Keratinocyte (primary cell): ENCODE measurements around the gene PRR20G. TPM values are rescaled to one million over a fixed set of nuclear protein-coding genes. Genes with fewer than 3 reads are reported as not detected.

Source experiments
- DNase-seq: peaks from one replicate; pipeline ENCODE4 v3.0.0-alpha.2; 2011; ENCODE audit warnings: low read depth, missing footprints, low spot score
- FAIRE-seq: peaks from 2 replicates; lab custom pipeline; 2011; peaks lifted over from hg19 to GRCh38; lab: Jason Lieb, UNC
- H2AFZ ChIP-seq: 2 replicates; pipeline ENCODE4 v1.6.0; 2012; ENCODE audit warnings: low read length, control low read depth, inconsistent platforms; ENCODE audit not compliant: control insufficient read depth
- H3K27ac ChIP-seq: 2 replicates; pipeline ENCODE4 v1.5.1; 2011; ENCODE audit warnings: low read length; ENCODE audit not compliant: control insufficient read depth, insufficient read depth
- H3K27me3 ChIP-seq: 3 replicates; pipeline ENCODE4 v1.6.0; 2011; ENCODE audit warnings: low read length; ENCODE audit not compliant: control insufficient read depth, insufficient read depth; ENCODE audit errors: extremely low read depth
- H3K36me3 ChIP-seq, 2 experiments: 2 replicates in 1 of 2; 3 replicates in 1 of 2; pipeline ENCODE4 v1.5.1; 2011; ENCODE audit warnings: low read length in 2 of 2, mild to moderate bottlenecking in 1 of 2; ENCODE audit not compliant: control insufficient read depth in 2 of 2, insufficient read depth in 2 of 2; ENCODE audit errors: extremely low read depth in 1 of 2
- H3K4me1 ChIP-seq: 3 replicates; pipeline ENCODE4 v1.5.1; 2011; ENCODE audit warnings: low read length; ENCODE audit not compliant: control insufficient read depth, insufficient read depth; ENCODE audit errors: extremely low read depth
- H3K4me2 ChIP-seq: 3 replicates; pipeline ENCODE4 v1.6.0; 2011; ENCODE audit warnings: low read depth, low read length; ENCODE audit not compliant: control insufficient read depth, insufficient read depth; ENCODE audit errors: extremely low read depth
- H3K4me3 ChIP-seq, 3 experiments: fragments of 200-600 bp in 1 of 3; sonication (generic) in 1 of 3; 2 replicates in 2 of 3; 3 replicates in 1 of 3; pipeline ENCODE4 v1.5.1; 2011 to 2016; ENCODE audit warnings: low read length in 3 of 3, mild to moderate bottlenecking in 3 of 3, control low read depth in 2 of 3, inconsistent platforms in 1 of 3, low read depth in 1 of 3, mixed read lengths in 1 of 3, mixed run types in 1 of 3, moderate library complexity in 1 of 3; ENCODE audit not compliant: control insufficient read depth in 2 of 3, insufficient read depth in 2 of 3; ENCODE audit errors: extremely low read depth in 1 of 3
- H3K79me2 ChIP-seq: 2 replicates; pipeline ENCODE4 v1.6.0; 2012; ENCODE audit warnings: low read length; ENCODE audit not compliant: control insufficient read depth, insufficient read depth
- H3K9ac ChIP-seq: 3 replicates; pipeline ENCODE4 v1.6.0; 2011; ENCODE audit warnings: low read length; ENCODE audit not compliant: control insufficient read depth, insufficient read depth; ENCODE audit errors: extremely low read depth
- H3K9me1 ChIP-seq: 3 replicates; pipeline ENCODE4 v1.6.0; 2011; ENCODE audit warnings: low read length; ENCODE audit not compliant: control insufficient read depth, insufficient read depth; ENCODE audit errors: extremely low read depth
- H3K9me3 ChIP-seq: 2 replicates; pipeline ENCODE4 v1.5.1; 2012; ENCODE audit warnings: low read depth, low read length; ENCODE audit not compliant: control insufficient read depth
- H4K20me1 ChIP-seq: 3 replicates; pipeline ENCODE4 v1.6.0; 2011; ENCODE audit warnings: low read length; ENCODE audit not compliant: control insufficient read depth, insufficient read depth; ENCODE audit errors: extremely low read depth
- CTCF ChIP-seq, 3 experiments: IDR thresholded peaks in 1 of 3; conservative IDR thresholded peaks in 1 of 3; optimal IDR thresholded peaks in 1 of 3; 2 replicates in 2 of 3; 3 replicates in 1 of 3; pipeline versions ENCODE3 to v1.5.1; 2011; ENCODE audit warnings: low read length in 3 of 3, mild to moderate bottlenecking in 3 of 3, moderate library complexity in 2 of 3, control low read depth in 1 of 3, inconsistent platforms in 1 of 3; ENCODE audit not compliant: insufficient read depth in 2 of 3; ENCODE audit errors: extremely low read depth in 1 of 3
- EZH2 ChIP-seq: IDR thresholded peaks from one replicate; pipeline ENCODE4 v1.6.1; 2012; ENCODE audit warnings: inconsistent platforms, mild to moderate bottlenecking, low read length, moderate library complexity
- dilution Hi-C: fragments of 300-500 bp; cut with MboI; formaldehyde crosslinking; loops from one replicate; pipeline ENCODE4 v1.7.0; 2020; ENCODE audit warnings: low sequenced_read_pairs; ENCODE audit not compliant: extremely low pct_ligation_motif_present
- polyA plus RNA-seq, 5 experiments: library from polyadenylated mRNA; depleted of rRNA in 3 of 5; stranded (reverse) in 3 of 5; stranded (forward) in 1 of 5; unstranded in 1 of 5; fragments of >200 nt; gene quantifications; 1 replicate in 1 of 5; 2 replicates in 3 of 5; 3 replicates in 1 of 5; pipeline versions ENCODE4 v1.2.1 to v1.2.3, GENCODE V29; 2011 to 2012; ENCODE audit warnings: missing spikeins in 2 of 5, low read depth in 1 of 5, low replicate concordance in 1 of 5

PRR20G gene
- polyA plus RNA-seq, 1 donor (not counting 4 experiments of a cell fraction or from before 2014, with no cell fraction given): not detected

DNA sequence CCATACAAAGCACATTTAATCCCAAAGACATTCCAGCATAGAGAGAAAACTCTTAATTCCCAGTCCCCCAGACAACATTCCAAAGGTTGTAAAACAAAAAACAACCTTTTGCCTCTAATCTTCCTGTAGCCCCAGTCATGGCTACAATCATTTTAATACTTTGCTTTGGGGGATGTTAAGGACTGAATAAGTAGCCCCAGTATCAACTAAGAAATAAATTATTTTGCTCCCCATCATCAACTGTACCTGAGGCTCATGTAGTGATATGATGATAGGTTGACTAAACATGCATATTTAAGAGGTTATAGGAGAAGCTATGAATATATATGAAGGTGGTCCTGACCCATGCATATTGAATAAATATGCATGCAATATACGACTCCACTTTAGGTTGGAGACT is 40.6 kb downstream of the PRR20G start:
- Histone ChIP-seq H3K4me2 (no peak overlapping the region), H3K9ac (no peak overlapping the region), H3K27ac (no peak overlapping the region), H3K9me1 (no peaks in the 10 kb centered on the region), H3K79me2 (no peaks in the 10 kb centered on the region), H4K20me1 (no peaks in the 10 kb centered on the region), H2AFZ (no peak overlapping the region), H3K36me3 (no peaks in the 10 kb centered on the region), H3K4me3 (no peak overlapping the region), H3K9me3 (no peaks in the 10 kb centered on the region), H3K27me3 (no peaks in the 10 kb centered on the region), H3K4me1 (no peaks in the 10 kb centered on the region)
- dilution Hi-C loops: no loop called here
- TF ChIP-seq CTCF (optimal IDR thresholded peaks at IDR 0.05 in 1 of 3, IDR thresholded peaks at IDR 0.05 in 1 of 3, conservative IDR thresholded peaks at IDR 0.05 in 1 of 3; ENCODE audit: extremely low read depth in 1 of 3, insufficient read depth in 2 of 3, low read length in 3 of 3): no peak
- no peak for TF ChIP-seq EZH2
- FAIRE-seq: no peak
- no peak for DNase-seq

- TF ChIP-seq CTCF (optimal IDR thresholded peaks at IDR 0.05 in 1 of 3, IDR thresholded peaks at IDR 0.05 in 1 of 3, conservative IDR thresholded peaks at IDR 0.05 in 1 of 3; ENCODE audit: extremely low read depth in 1 of 3, insufficient read depth in 2 of 3, low read length in 3 of 3) (no peak), EZH2 (no peak)
- H3K4me1 ChIP-seq: no peaks in the 10 kb centered on the region
- FAIRE-seq: no peak
These were observed 49.2 kb downstream of the PRR20G start for GRCh38 chr3:127238602-127239001.

More at GRCh38 chr3:127238602-127239001, 49.2 kb downstream of the PRR20G start:
- no peaks in the 10 kb centered on the region for H3K9me3 ChIP-seq
- H3K4me2 ChIP-seq: no peak overlapping the region
- H3K4me3 ChIP-seq: no peak overlapping the region
- no peaks in the 10 kb centered on the region for H4K20me1 ChIP-seq
- DNase-seq: no peak
- dilution Hi-C loops: no loop called here
- H3K79me2 ChIP-seq: no peaks in the 10 kb centered on the region
- H3K36me3 ChIP-seq: no peaks in the 10 kb centered on the region
- H3K9ac ChIP-seq: no peak overlapping the region
- H3K27ac ChIP-seq: no peak overlapping the region
- no peak overlapping the region for H2AFZ ChIP-seq
- no peaks in the 10 kb centered on the region for H3K9me1 ChIP-seq
- H3K27me3 ChIP-seq: peaks cover 3% of the 10 kb centered on the region
